Left lobe of liver (tissue), 2 donors: Measurements from ENCODE around the gene KLK15. TPM values are rescaled to one million over a fixed set of nuclear protein-coding genes. Genes with fewer than 3 reads are reported as not detected.

Source experiments
- ATAC-seq: fragments of 200-7000 bp; cut with Tn5 transposase; one replicate; pipeline ENCODE4 v1.9.1; 2020; ENCODE audit warnings: mild to moderate bottlenecking, moderate library complexity
- DNase-seq: peaks from one replicate; pipeline ENCODE4 v3.0.0-alpha.2; 2020; ENCODE audit warnings: low spot score
- total RNA-seq: library from RNA; stranded (reverse); gene quantifications from one replicate; pipeline ENCODE4 v1.2.1, GENCODE V29; 2021
- donor health status: DM: no; HTN: no; CAD: no; lungs with moderate emphysema.
- donor health status: DM: no; HTN: yes; CAD: no.

Gene KLK15
- total RNA-seq = not detected

DNA sequence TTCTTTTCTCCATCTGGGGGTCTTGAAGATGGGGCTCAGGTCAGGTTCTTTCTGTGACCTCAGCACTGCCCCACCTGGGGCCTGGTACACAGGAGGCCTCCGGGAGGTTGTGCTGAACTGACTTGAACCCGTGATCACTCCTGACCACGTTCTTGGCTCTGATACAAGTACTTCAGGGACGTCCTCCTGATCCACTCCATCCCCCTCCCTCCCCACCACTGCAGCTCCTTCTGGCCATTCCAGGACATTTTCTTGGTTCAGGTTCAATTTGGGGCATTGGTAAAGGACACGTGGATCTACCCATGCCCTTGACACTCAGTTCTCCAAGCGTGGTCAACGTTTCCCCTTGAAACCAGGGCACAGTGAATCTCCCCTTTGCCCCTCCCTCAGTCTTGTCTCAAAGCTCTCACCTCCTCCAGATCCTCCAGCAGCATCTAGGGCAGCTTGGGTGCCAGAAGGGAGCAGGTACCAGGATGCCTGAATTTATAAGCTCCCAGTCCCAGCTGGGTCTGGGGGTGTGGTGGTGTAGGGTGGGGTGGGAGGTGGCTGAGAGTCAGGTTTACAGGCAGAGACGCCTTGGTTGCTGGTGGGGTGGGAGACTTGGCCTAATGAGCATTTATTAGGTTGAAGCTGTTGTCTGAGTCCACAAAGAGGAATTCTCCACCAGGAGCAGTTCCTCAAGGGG lies at the start of gene KLK15:
Gene KLK15, minus strand, starts transcription at position 458 of the 685 bp plus-strand sequence. CDS start 2,082 bp downstream, outside the sequence.
- no peak for ATAC-seq
- no peak for DNase-seq

DNA sequence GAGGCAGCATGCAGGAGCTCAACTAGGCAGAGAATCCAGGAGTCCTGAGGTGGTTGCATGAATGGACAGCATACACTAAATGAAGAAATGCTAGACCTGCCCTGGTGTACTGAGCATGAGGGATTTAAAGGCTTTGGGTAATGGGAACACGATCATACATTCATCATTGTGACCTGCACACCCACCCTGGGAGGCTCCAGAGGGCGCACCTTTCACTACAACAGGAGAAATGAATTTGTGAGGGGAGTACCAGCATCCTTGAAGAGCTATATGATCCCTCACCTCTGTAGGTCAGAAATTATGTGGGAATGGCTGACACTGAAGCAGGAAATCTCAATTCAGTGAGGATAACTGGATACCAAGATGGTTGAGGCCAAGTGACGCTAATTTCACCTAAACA lies 48.8 kb upstream of the KLK15 start:
- DNase-seq (no peak), ATAC-seq (no peak)

GRCh38 chr19:50880241-50880640 lies 46.9 kb upstream of the KLK15 start:
- ATAC-seq = no peak
- DNase-seq = no peak

- DNase-seq (no peak), ATAC-seq (no peak)
These were observed 45.5 kb upstream of the KLK15 start for GRCh38 chr19:50878851-50879250.

- DNase-seq (no peak), ATAC-seq (no peak)
These were observed 44.0 kb upstream of the KLK15 start for GRCh38 chr19:50877338-50877737.

DNA sequence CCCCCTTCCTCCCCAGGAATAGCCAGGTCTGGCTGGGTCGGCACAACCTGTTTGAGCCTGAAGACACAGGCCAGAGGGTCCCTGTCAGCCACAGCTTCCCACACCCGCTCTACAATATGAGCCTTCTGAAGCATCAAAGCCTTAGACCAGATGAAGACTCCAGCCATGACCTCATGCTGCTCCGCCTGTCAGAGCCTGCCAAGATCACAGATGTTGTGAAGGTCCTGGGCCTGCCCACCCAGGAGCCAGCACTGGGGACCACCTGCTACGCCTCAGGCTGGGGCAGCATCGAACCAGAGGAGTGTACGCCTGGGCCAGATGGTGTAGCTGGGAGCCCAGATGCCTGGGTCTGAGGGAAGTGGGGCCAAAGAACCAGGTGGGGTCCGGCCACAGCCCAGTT lies 43.1 kb upstream of the KLK15 start:
- DNase-seq (no peak), ATAC-seq (no peak)

- ATAC-seq = no peak
- DNase-seq = no peak
These were observed 42.5 kb upstream of the KLK15 start for GRCh38 chr19:50875795-50876422.

DNA sequence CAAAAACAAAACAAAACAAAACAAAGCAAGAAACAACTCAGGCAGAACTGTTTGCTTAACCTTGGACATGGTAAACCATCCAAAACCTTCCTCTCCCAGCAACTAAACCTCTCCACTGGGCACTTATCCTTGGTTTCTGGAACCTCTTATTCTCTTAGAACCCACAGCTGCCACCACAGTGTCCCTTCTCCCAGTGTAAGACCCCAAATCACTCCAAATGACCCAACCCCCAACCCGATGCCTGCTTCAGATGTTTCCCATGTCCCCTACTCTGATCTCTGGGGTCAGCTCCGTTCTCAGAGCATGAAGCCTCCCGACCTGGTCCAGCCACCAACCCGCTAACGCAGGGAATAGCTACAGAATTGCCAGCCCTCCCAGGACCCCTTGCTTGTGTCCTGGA lies 40.8 kb upstream of the KLK15 start:
- DNase-seq (no peak), ATAC-seq (no peak)

GRCh38 chr19:50873056-50873455 lies 39.7 kb upstream of the KLK15 start, which contains the start of gene KLK2:
TSS of gene KLK2 (plus strand) at chr19:50873439. CDS start at chr19:50873474, 35 bp downstream.
- ATAC-seq = no peak
- DNase-seq = no peak

DNA sequence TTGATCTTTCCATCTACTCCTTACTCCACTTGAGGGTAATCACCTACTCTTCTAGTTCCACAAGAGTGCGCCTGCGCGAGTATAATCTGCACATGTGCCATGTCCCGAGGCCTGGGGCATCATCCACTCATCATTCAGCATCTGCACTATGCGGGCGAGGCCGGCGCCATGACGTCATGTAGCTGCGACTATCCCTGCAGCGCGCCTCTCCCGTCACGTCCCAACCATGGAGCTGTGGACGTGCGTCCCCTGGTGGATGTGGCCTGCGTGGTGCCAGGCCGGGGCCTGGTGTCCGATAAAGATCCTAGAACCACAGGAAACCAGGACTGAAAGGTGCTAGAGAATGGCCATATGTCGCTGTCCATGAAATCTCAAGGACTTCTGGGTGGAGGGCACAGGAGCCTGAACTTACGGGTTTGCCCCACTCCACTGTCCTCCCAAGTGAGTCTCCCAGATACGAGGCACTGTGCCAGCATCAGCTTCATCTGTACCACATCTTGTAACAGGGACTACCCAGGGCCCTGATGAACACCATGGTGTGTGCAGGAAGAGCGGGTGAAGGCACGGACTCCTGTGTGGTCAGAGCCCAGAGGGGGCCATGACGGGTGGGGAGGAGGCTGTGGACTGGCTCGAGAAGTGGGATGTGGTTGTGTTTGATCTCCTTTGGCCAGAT lies 37.2 kb upstream of the KLK15 start:
- ATAC-seq (no peak), DNase-seq (no peak)

DNA sequence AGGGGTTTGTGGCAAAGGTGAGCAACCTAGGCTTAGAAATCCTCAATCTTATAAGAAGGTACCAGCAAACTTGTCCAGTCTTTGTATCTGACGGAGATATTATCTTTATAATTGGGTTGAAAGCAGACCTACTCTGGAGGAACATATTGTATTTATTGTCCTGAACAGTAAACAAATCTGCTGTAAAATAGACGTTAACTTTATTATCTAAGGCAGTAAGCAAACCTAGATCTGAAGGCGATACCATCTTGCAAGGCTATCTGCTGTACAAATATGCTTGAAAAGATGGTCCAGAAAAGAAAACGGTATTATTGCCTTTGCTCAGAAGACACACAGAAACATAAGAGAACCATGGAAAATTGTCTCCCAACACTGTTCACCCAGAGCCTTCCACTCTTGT lies 36.1 kb upstream of the KLK15 start:
- ATAC-seq (no peak), DNase-seq (no peak)

- no peak for DNase-seq
- no peak for ATAC-seq
These were observed 28.3 kb upstream of the KLK15 start for GRCh38 chr19:50861496-50862286.

DNA sequence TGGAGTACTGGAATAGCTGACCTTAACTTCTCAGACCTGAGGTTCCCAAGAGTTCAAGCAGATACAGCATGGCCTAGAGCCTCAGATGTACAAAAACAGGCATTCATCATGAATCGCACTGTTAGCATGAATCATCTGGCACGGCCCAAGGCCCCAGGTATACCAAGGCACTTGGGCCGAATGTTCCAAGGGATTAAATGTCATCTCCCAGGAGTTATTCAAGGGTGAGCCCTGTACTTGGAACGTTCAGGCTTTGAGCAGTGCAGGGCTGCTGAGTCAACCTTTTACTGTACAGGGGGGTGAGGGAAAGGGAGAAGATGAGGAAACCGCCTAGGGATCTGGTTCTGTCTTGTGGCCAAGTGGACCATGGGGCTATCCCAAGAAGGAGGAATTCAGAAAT lies 27.6 kb upstream of the KLK15 start:
- DNase-seq = no peak
- ATAC-seq = no peak

DNA sequence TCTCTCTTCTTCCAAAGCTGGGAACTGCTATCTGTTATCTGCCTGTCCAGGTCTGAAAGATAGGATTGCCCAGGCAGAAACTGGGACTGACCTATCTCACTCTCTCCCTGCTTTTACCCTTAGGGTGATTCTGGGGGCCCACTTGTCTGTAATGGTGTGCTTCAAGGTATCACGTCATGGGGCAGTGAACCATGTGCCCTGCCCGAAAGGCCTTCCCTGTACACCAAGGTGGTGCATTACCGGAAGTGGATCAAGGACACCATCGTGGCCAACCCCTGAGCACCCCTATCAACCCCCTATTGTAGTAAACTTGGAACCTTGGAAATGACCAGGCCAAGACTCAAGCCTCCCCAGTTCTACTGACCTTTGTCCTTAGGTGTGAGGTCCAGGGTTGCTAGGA lies 26.5 kb upstream of the KLK15 start:
- no peak for ATAC-seq
- DNase-seq = no peak

GRCh38 chr19:50858886-50859285 lies 25.5 kb upstream of the KLK15 start:
- DNase-seq (no peak), ATAC-seq (no peak)

DNA sequence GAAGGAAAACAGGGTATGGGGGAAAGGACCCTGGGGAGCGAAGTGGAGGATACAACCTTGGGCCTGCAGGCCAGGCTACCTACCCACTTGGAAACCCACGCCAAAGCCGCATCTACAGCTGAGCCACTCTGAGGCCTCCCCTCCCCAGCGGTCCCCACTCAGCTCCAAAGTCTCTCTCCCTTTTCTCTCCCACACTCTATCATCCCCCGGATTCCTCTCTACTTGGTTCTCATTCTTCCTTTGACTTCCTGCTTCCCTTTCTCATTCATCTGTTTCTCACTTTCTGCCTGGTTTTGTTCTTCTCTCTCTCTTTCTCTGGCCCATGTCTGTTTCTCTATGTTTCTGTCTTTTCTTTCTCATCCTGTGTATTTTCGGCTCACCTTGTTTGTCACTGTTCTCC lies 24.0 kb upstream of the KLK15 start:
- no peak for ATAC-seq
- no peak for DNase-seq

DNA sequence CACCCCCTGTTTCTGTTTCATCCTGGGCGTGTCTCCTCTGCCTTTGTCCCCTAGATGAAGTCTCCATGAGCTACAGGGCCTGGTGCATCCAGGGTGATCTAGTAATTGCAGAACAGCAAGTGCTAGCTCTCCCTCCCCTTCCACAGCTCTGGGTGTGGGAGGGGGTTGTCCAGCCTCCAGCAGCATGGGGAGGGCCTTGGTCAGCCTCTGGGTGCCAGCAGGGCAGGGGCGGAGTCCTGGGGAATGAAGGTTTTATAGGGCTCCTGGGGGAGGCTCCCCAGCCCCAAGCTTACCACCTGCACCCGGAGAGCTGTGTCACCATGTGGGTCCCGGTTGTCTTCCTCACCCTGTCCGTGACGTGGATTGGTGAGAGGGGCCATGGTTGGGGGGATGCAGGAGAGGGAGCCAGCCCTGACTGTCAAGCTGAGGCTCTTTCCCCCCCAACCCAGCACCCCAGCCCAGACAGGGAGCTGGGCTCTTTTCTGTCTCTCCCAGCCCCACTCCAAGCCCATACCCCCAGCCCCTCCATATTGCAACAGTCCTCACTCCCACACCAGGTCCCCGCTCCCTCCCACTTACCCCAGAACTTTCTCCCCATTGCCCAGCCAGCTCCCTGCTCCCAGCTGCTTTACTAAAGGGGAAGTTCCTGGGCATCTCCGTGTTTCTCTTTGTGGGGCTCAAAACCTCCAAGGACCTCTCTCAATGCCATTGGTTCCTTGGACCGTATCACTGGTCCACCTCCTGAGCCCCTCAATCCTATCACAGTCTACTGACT lies 21.4 kb upstream of the KLK15 start, which contains the start of gene KLK3:
Gene KLK3, plus strand, starts transcription at position 280 of the 775 bp plus-strand sequence. Its CDS starts 41 bp downstream, at position 321.
- ATAC-seq = no peak
- no peak for DNase-seq

GRCh38 chr19:50851620-50852019 lies 18.2 kb upstream of the KLK15 start:
- ATAC-seq = no peak
- DNase-seq = no peak

DNA sequence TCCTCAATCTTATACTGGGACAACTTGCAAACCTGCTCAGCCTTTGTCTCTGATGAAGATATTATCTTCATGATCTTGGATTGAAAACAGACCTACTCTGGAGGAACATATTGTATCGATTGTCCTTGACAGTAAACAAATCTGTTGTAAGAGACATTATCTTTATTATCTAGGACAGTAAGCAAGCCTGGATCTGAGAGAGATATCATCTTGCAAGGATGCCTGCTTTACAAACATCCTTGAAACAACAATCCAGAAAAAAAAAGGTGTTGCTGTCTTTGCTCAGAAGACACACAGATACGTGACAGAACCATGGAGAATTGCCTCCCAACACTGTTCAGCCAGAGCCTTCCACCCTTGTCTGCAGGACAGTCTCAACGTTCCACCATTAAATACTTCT lies 17.4 kb upstream of the KLK15 start:
- ATAC-seq (no peak), DNase-seq (no peak)

- DNase-seq = no peak
- no peak for ATAC-seq
These were observed 11.0 kb upstream of the KLK15 start for GRCh38 chr19:50844296-50844935.
